SK-N-SH treated with all-trans-retinoic acid at 6 μM for 48 hours (cell line): ENCODE data around the gene CFHR4.

Experiments
- ESRRG ChIP-seq: fragments of 250-450 bp; sonication (Bioruptor Pico); IDR thresholded peaks from 2 replicates; pipeline ENCODE4 v1.6.1; 2021; ENCODE audit warnings: mild to moderate bottlenecking
- GLIS3 ChIP-seq: fragments of 250-450 bp; sonication (Bioruptor Pico); IDR thresholded peaks from 2 replicates; pipeline ENCODE4 v1.5.0; 2020; ENCODE audit warnings: mild to moderate bottlenecking, moderate library complexity
- OSR1 ChIP-seq: fragments of 250-450 bp; sonication (Bioruptor Pico); IDR thresholded peaks from 2 replicates; pipeline ENCODE4 v1.8.0; 2022; ENCODE audit warnings: moderate library complexity, mild to moderate bottlenecking, inconsistent platforms
- RARB ChIP-seq: fragments of 250-450 bp; sonication (Bioruptor Pico); IDR thresholded peaks from 2 replicates; pipeline ENCODE4 v1.8.0; 2021; ENCODE audit warnings: mild to moderate bottlenecking, moderate library complexity
- SNAI2 ChIP-seq: fragments of 250-450 bp; sonication (Bioruptor Pico); IDR thresholded peaks from 2 replicates; pipeline ENCODE4 v1.5.0; 2020; ENCODE audit warnings: mild to moderate bottlenecking, moderate library complexity
- TCF4 ChIP-seq: fragments of 250-450 bp; sonication (Bioruptor Pico); IDR thresholded peaks from 2 replicates; pipeline ENCODE4 v1.8.0; 2021; ENCODE audit warnings: mild to moderate bottlenecking, moderate library complexity, borderline replicate concordance
- TOX ChIP-seq: fragments of 250-450 bp; sonication (Bioruptor Pico); IDR thresholded peaks from 2 replicates; pipeline ENCODE4 v1.8.0; 2021; ENCODE audit warnings: mild to moderate bottlenecking, moderate library complexity, borderline replicate concordance
- ZFP30 ChIP-seq: fragments of 450-650 bp; formaldehyde crosslinking; IDR thresholded peaks from 2 replicates; pipeline ENCODE4 v1.5.0; 2022; ENCODE audit warnings: mild to moderate bottlenecking, moderate library complexity
- ZNF70 ChIP-seq: fragments of 450-650 bp; formaldehyde crosslinking; IDR thresholded peaks from 2 replicates; pipeline ENCODE4 v1.5.0; 2020; ENCODE audit warnings: mild to moderate bottlenecking, moderate library complexity
- TF ChIP-seq, protein P1 (sequence below): fragments of 250-450 bp; sonication (Bioruptor Pico); IDR thresholded peaks from 2 replicates; pipeline ENCODE4 v1.5.1; 2021; ENCODE audit warnings: mild to moderate bottlenecking, moderate library complexity
- TF ChIP-seq, protein P2 (sequence below): fragments of 250-450 bp; sonication (Bioruptor Pico); IDR thresholded peaks from 2 replicates; pipeline ENCODE4 v1.5.1; 2020; ENCODE audit warnings: low read depth, mild to moderate bottlenecking, moderate library complexity
- TF ChIP-seq, protein P3 (sequence below): fragments of 250-450 bp; sonication (Bioruptor Pico); IDR thresholded peaks from 2 replicates; pipeline ENCODE4 v1.5.0; 2020; ENCODE audit warnings: mild to moderate bottlenecking, moderate library complexity
- TF ChIP-seq, protein P4 (sequence below): fragments of 250-450 bp; sonication (Bioruptor Pico); IDR thresholded peaks from 2 replicates; pipeline ENCODE4 v1.8.0; 2020; ENCODE audit warnings: mild to moderate bottlenecking, moderate library complexity, borderline replicate concordance

DNA sequence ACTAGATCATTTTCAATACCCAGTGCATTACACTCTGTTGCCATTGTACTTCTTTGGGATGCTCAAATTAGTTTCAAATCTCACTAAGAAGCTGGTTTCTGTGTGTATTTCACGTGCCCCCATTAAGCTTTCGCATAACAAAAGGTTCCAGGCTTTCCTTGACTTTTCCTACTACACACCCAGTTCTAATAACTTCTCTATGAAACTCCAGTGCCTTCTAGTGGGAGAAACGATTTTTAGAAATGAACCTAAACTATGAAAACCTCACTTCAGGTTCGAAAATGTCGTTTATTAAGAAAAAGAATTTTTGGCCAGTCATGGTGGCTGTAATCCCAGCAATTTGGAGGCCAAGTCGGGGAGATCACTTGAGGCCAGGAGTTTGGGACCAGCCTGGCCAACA is 2.8 kb downstream of the CFHR4 start:
- TF ChIP-seq RARB (CRISPR knock-in tag) (no peak), TCF4 (CRISPR knock-in tag) (no peak), ESRRG (CRISPR knock-in tag) (no peak), SNAI2 (no peak), OSR1 (no peak), TOX (CRISPR knock-in tag) (no peak), GLIS3 (CRISPR knock-in tag) (no peak), ZFP30 (CRISPR knock-in tag) (no peak), ZNF70 (no peak)
- TF ChIP-seq, protein P1, sequence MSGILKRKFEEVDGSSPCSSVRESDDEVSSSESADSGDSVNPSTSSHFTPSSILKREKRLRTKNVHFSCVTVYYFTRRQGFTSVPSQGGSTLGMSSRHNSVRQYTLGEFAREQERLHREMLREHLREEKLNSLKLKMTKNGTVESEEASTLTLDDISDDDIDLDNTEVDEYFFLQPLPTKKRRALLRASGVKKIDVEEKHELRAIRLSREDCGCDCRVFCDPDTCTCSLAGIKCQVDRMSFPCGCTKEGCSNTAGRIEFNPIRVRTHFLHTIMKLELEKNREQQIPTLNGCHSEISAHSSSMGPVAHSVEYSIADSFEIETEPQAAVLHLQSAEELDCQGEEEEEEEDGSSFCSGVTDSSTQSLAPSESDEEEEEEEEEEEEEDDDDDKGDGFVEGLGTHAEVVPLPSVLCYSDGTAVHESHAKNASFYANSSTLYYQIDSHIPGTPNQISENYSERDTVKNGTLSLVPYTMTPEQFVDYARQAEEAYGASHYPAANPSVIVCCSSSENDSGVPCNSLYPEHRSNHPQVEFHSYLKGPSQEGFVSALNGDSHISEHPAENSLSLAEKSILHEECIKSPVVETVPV (CRISPR knock-in tag), result no peak
- TF ChIP-seq, protein P2, sequence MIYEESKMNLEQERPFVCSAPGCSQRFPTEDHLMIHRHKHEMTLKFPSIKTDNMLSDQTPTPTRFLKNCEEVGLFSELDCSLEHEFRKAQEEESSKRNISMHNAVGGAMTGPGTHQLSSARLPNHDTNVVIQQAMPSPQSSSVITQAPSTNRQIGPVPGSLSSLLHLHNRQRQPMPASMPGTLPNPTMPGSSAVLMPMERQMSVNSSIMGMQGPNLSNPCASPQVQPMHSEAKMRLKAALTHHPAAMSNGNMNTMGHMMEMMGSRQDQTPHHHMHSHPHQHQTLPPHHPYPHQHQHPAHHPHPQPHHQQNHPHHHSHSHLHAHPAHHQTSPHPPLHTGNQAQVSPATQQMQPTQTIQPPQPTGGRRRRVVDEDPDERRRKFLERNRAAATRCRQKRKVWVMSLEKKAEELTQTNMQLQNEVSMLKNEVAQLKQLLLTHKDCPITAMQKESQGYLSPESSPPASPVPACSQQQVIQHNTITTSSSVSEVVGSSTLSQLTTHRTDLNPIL (CRISPR knock-in tag), result no peak
- TF ChIP-seq, protein P3, sequence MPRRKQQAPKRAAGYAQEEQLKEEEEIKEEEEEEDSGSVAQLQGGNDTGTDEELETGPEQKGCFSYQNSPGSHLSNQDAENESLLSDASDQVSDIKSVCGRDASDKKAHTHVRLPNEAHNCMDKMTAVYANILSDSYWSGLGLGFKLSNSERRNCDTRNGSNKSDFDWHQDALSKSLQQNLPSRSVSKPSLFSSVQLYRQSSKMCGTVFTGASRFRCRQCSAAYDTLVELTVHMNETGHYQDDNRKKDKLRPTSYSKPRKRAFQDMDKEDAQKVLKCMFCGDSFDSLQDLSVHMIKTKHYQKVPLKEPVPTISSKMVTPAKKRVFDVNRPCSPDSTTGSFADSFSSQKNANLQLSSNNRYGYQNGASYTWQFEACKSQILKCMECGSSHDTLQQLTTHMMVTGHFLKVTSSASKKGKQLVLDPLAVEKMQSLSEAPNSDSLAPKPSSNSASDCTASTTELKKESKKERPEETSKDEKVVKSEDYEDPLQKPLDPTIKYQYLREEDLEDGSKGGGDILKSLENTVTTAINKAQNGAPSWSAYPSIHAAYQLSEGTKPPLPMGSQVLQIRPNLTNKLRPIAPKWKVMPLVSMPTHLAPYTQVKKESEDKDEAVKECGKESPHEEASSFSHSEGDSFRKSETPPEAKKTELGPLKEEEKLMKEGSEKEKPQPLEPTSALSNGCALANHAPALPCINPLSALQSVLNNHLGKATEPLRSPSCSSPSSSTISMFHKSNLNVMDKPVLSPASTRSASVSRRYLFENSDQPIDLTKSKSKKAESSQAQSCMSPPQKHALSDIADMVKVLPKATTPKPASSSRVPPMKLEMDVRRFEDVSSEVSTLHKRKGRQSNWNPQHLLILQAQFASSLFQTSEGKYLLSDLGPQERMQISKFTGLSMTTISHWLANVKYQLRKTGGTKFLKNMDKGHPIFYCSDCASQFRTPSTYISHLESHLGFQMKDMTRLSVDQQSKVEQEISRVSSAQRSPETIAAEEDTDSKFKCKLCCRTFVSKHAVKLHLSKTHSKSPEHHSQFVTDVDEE (CRISPR knock-in tag), result no peak
- TF ChIP-seq, protein P4, sequence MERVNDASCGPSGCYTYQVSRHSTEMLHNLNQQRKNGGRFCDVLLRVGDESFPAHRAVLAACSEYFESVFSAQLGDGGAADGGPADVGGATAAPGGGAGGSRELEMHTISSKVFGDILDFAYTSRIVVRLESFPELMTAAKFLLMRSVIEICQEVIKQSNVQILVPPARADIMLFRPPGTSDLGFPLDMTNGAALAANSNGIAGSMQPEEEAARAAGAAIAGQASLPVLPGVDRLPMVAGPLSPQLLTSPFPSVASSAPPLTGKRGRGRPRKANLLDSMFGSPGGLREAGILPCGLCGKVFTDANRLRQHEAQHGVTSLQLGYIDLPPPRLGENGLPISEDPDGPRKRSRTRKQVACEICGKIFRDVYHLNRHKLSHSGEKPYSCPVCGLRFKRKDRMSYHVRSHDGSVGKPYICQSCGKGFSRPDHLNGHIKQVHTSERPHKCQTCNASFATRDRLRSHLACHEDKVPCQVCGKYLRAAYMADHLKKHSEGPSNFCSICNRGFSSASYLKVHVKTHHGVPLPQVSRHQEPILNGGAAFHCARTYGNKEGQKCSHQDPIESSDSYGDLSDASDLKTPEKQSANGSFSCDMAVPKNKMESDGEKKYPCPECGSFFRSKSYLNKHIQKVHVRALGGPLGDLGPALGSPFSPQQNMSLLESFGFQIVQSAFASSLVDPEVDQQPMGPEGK, result no peak
